Measurements from ENCODE around the gene NKX2-4.

GRCh38 chr20:21437816-21438215 lies 40.5 kb upstream of the NKX2-4 start:
- TF ChIP-seq CEBPB (IDR thresholded peaks at IDR 0.05): no peak
- no peak for TF ChIP-seq REST (IDR thresholded peaks at IDR 0.05; ENCODE audit: low read depth)
- TF ChIP-seq TCF12 (IDR thresholded peaks at IDR 0.05; ENCODE audit: low read depth): no peak
- no peak for TF ChIP-seq TAF1 (IDR thresholded peaks at IDR 0.05; ENCODE audit: low read depth)
- TF ChIP-seq TEAD4 (IDR thresholded peaks at IDR 0.05): no peak
- no peak for TF ChIP-seq FOXM1 (IDR thresholded peaks at IDR 0.05; ENCODE audit: borderline replicate concordance, low read depth)
- TF ChIP-seq USF1 (IDR thresholded peaks at IDR 0.05): no peak
- no peak for TF ChIP-seq EP300 (IDR thresholded peaks at IDR 0.05; ENCODE audit: borderline replicate concordance)

Measured in Ishikawa (cell line).